OCI-LY3 (cell line): Measurements from ENCODE around the gene KCNH2.

Experiments used
- CTCF ChIP-seq: fragments of 200-600, 300-600 bp; sonication (generic); IDR thresholded peaks from 2 replicates; pipeline ENCODE4 v1.5.1; 2014; ENCODE audit warnings: antibody characterized with exemption, low read length, low read depth
- EZH2phosphoT487 ChIP-seq: fragments of 200-600 bp; shearing (Covaris generic); IDR thresholded peaks from 2 replicates; pipeline ENCODE4 v1.6.1; 2018; ENCODE audit warnings: antibody characterized with exemption, mixed run types, low read depth

DNA sequence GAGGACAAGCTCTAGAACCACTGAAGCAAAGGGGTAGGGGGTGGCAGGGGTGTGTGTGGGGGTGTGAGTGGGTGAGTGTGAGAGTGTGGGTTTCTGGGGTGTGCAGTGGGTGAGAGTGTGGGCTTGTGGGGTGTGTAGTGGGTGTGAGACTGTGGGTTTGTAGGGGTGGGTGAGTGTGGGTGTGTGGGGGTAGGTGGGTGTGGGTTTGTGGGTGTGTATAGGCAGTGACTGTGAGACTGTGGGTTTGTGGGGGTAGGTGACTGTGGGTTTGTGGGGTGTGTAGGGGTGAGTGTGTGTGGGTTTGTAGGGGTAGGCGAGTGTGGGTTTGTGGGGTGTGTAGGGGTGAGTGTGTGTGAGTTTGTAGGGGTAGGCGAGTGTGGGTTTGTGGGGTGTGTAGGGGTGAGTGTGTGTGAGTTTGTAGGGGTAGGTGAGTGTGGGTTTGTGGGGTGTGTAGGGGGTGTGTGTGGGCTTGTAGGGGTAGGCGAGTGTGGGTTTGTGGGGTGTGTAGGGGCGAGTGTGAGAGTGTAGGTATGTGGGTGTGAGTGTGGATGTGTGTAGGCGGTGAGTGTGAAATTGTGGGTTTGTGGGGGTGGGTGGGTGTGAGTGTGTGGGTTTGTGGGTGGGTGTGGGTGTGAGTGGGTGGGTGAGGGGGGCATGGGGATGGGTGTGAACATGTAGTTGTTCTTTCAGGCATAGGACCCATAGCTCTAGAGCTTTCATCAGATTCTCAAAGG is 21.5 kb upstream of the KCNH2 start:
- TF ChIP-seq CTCF: no peak
- TF ChIP-seq EZH2phosphoT487: no peak
